Type B pancreatic cell (in vitro differentiated cells): ENCODE measurements around the gene DENND1B. TPM values are rescaled to one million over a fixed set of nuclear protein-coding genes. Genes with fewer than 3 reads are reported as not detected.

Experiments used
- DNase-seq: peaks from one replicate; pipeline ENCODE4 v3.0.0; 2021; ENCODE audit warnings: mixed read lengths; ENCODE audit not compliant: unreplicated experiment; ENCODE audit errors: extremely low spot score
- H3K27ac Mint-ChIP-seq: 2 replicates; pipeline ENCODE4 v1.8.0; 2021; ENCODE audit warnings: mild to moderate bottlenecking, mixed read lengths
- H3K27me3 Mint-ChIP-seq: 2 replicates; pipeline ENCODE4 v1.8.0; 2021; ENCODE audit warnings: mixed read lengths
- H3K36me3 Mint-ChIP-seq: 2 replicates; pipeline ENCODE4 v1.8.0; 2021; ENCODE audit warnings: mixed read lengths
- H3K4me1 Mint-ChIP-seq: one replicate; pipeline ENCODE4 v1.8.0; 2021; ENCODE audit warnings: mixed read lengths; ENCODE audit not compliant: unreplicated experiment
- H3K4me3 Mint-ChIP-seq: 2 replicates; pipeline ENCODE4 v1.8.0; 2021; ENCODE audit warnings: mild to moderate bottlenecking, mixed read lengths
- H3K9me3 Mint-ChIP-seq: 2 replicates; pipeline ENCODE4 v1.8.0; 2021; ENCODE audit warnings: mixed read lengths
- CTCF ChIP-seq: fragments of 200-600 bp; sonication (generic); conservative IDR thresholded peaks from 2 replicates; pipeline ENCODE4 v1.5.0; 2021; ENCODE audit warnings: antibody characterized with exemption, mild to moderate bottlenecking
- total RNA-seq: library from RNA; stranded (reverse); gene quantifications from 2 replicates; pipeline ENCODE4 v1.2.1, GENCODE V29; 2021; ENCODE audit warnings: low replicate concordance

The DENND1B gene
- total RNA-seq, 1 donor from 2014 or later, result 8.7 TPM

DNA sequence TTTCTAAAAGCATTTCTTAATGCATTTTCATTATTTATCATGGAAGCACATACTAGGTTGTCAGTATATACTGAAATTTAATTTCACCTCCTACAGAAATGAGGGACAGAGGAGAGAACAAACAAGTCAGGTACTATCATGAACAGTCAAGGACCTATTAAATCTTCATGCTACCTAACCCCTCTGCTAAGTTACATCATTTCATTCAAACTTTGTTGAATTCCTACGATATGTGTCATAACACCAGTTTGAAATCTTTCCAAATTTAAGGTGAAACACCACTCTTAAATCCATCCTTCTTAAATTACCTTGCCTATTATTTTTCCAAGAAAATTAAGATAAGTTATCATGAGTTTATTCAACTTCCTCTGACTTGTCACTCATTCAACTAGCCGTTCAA, 78.9 kb downstream of the DENND1B start:
- Mint-ChIP-seq H3K36me3 (no peaks in the 10 kb centered on the region), H3K9me3 (no peaks in the 10 kb centered on the region), H3K4me3 (no peak overlapping the region), H3K4me1 (no peaks in the 10 kb centered on the region), H3K27ac (no peak overlapping the region), H3K27me3 (no peaks in the 10 kb centered on the region)
- DNase-seq, result no peak
- no peak for TF ChIP-seq CTCF

DNA sequence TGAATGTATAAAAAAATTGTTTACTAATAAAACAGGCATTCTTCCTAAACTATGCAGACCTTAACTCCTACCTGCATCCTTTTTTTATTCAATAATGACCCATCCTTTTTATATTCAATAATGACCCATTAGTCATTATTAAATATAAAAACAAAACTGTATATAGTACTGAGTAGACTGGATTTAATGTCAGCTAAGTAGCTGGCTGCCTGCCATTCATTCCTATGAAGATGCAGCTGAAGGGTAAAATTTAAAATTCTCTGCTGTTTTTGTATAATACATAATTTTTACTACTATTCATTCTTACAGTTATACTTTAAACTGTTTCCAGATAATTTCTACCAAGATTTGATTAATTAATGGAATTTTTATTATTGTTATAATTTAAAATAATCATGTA, 79.3 kb downstream of the DENND1B start:
- H3K27ac Mint-ChIP-seq, result no peak overlapping the region
- no peak for DNase-seq
- no peak overlapping the region for H3K4me3 Mint-ChIP-seq
- H3K9me3 Mint-ChIP-seq, result no peaks in the 10 kb centered on the region
- no peaks in the 10 kb centered on the region for H3K4me1 Mint-ChIP-seq
- H3K27me3 Mint-ChIP-seq, result no peaks in the 10 kb centered on the region
- no peaks in the 10 kb centered on the region for H3K36me3 Mint-ChIP-seq
- TF ChIP-seq CTCF, result no peak

DNA sequence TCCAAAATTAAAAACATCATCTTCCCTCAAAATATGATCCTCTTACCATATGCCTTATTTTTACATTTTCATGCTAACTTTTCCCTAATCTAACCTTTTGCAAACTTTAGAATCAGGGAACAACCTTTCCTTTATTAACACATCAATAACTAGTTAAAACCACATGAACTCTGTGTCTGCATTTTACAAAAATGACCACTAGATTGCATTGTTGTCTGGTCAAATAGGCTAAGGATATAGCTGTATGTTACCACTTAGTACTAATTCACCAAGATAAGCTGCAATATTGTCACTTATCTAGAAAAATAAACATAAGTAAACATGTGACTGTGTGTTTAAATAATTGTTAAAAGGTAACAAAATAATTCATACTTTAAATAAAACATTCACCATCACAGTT, 82.3 kb downstream of the DENND1B start:
- Mint-ChIP-seq H3K9me3 (no peaks in the 10 kb centered on the region), H3K4me3 (no peak overlapping the region), H3K4me1 (no peaks in the 10 kb centered on the region), H3K27me3 (no peaks in the 10 kb centered on the region), H3K36me3 (peaks cover 9% of the 10 kb centered on the region), H3K27ac (no peak overlapping the region)
- DNase-seq, result no peak
- TF ChIP-seq CTCF, result peak; percentile 20

GRCh38 chr1:197691816-197692215, 83.5 kb downstream of the DENND1B start:
- Mint-ChIP-seq H3K27me3 (no peaks in the 10 kb centered on the region), H3K4me1 (no peaks in the 10 kb centered on the region), H3K4me3 (no peak overlapping the region), H3K27ac (no peak overlapping the region), H3K36me3 (peaks cover 10% of the 10 kb centered on the region), H3K9me3 (no peaks in the 10 kb centered on the region)
- DNase-seq, result no peak
- TF ChIP-seq CTCF, result no peak

DNA sequence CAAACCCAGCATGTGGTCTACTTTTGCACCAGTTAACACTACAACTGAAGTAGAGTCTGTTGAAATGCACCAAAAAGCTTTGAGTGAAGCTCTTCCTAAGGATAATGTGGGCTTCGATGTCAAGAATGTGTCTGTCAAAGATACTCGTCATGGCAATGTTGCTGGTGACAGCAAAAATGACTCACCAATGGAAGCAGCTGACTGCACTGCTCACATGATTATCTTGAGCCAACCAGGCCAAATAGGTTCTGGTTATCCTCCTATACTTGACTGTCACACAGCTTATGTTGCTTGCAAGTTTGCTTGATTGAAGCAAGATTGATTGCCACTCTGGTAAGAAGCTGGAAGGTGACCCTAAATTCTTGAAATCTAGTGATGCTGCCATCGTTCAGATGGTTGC, 85.2 kb downstream of the DENND1B start:
- H3K4me1 Mint-ChIP-seq, result no peaks in the 10 kb centered on the region
- no peaks in the 10 kb centered on the region for H3K9me3 Mint-ChIP-seq
- no peaks in the 10 kb centered on the region for H3K27me3 Mint-ChIP-seq
- H3K36me3 Mint-ChIP-seq, result peaks cover 10% of the 10 kb centered on the region
- H3K4me3 Mint-ChIP-seq, result no peak overlapping the region
- no peak for DNase-seq
- TF ChIP-seq CTCF, result no peak
- no peak overlapping the region for H3K27ac Mint-ChIP-seq

GRCh38 chr1:197688233-197688632, 87.0 kb downstream of the DENND1B start:
- Mint-ChIP-seq H3K27ac (no peak overlapping the region), H3K9me3 (no peaks in the 10 kb centered on the region), H3K27me3 (no peaks in the 10 kb centered on the region), H3K36me3 (peaks cover 10% of the 10 kb centered on the region), H3K4me1 (peaks cover 7% of the 10 kb centered on the region), H3K4me3 (no peak overlapping the region)
- no peak for DNase-seq
- TF ChIP-seq CTCF, result no peak
